NK-92 (cell line): ENCODE measurements around the gene ADPGK.
"Not testable (repeated sequence)": the region's sequence is repeated elsewhere in the genome, so short reads cannot be mapped to it uniquely, and the experiment has no call there.

Source experiments
- DNase-seq: peaks from one replicate; lab custom pipeline; 2025; ENCODE audit not compliant: unreplicated experiment; lab: John Stamatoyannopoulos, UW

ADPGK gene

DNA sequence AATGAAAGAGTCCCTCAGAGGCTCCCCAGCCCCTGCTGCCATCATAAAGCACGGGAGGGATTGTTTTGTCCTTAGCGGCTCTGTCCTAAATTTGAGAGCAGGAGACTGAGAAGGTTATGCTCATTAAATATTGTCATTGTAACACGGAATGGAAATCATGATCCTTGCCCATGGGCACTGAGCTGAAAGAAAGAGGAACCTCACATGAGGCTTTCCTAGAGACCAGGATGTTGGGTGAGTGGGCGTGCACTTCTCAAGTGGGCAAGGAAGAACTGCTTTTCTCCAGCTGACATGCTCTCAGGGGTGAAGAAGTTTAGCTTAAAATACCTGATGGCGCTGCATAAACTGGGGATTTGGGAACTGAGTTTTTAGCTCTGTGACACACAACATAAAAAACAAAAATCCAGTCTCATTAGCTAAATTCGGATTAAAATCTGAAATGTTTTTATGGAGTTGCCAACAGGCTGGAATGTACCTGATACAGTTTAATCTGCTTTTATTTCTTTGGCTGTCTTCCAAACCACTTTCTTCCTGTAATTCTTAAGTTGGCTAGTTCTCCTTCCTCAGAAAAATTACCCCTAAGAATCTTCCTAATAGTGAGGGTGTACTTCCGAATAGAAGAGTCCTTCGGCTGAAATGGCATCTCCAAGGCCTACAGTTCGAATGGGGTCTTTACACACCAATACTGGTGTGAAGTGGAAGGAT is 31.7 kb downstream of the ADPGK start:
- DNase-seq, result no peak

GRCh38 chr15:72749700-72750099 is 33.9 kb downstream of the ADPGK start:
- no peak for DNase-seq

GRCh38 chr15:72740219-72740618 is 43.3 kb downstream of the ADPGK start:
- DNase-seq, result no peak

- no peak for DNase-seq
Measured at GRCh38 chr15:72737723-72738122, 45.8 kb downstream of the ADPGK start.

DNA sequence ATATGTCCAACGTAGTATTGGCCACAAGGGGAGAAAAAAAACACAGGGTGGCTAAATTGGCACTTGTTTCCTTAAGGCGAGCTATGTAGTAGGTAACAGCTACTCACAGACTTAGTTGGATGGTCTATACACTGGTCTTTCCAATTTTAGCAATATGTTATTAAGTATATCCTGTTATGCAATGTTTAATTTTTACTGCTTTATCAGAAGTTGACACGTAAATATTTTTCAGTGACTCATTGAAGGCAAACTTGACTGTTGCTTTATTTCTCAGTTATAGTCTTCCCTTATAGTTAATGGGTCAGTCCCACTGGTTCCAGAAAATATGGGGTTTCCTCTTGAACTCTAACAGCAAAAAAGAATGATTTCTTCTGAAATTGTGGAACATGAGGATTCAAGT is 46.5 kb downstream of the ADPGK start:
- DNase-seq, result no peak

GRCh38 chr15:72735111-72735510 is 48.4 kb downstream of the ADPGK start:
- no peak for DNase-seq

GRCh38 chr15:72733941-72734738 is 49.4 kb downstream of the ADPGK start:
- no peak for DNase-seq

DNA sequence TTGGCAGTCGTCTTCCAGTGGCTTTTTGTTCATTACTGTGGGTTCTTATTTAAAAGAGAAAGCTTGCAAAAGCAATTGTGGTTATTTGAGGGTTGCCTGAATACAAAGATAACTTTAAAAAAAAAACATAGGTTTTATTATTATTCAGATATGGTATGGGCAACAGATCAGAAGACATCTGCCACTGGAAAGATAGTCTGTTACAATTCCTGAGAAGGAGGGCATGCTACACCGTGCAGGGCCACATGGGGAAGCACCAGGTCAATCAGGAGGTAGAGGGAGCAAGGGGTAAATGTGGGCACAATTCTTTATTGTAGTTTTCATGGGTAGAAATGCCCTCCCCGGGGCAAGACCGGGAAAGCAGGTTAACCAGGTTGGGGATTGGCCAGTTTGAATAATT is 51.0 kb downstream of the ADPGK start:
- no peak for DNase-seq

- no peak for DNase-seq
Measured at GRCh38 chr15:72732086-72732485, 51.5 kb downstream of the ADPGK start.

DNA sequence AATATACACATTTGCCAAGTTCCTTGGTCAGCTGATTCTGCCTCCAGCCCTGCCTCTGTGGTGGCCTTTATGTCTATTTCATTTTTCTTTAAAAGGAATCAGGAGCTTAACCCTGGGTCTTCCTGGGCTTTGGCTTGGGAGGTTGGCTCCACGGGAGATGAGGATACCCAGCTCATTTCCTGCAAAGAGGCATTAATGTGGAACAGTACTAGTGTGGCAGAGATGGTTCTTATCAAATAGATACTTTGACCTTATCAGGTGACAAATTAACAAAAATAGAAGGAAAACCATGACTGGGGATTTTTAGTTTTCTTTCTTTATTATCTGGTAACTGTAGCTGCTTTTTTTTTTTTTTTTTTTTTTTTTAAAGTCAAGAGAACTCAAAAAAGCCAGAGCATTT is 54.7 kb downstream of the ADPGK start:
- no peak for DNase-seq

GRCh38 chr15:72728249-72728648 is 55.3 kb downstream of the ADPGK start:
- not testable (repeated sequence) for DNase-seq

DNA sequence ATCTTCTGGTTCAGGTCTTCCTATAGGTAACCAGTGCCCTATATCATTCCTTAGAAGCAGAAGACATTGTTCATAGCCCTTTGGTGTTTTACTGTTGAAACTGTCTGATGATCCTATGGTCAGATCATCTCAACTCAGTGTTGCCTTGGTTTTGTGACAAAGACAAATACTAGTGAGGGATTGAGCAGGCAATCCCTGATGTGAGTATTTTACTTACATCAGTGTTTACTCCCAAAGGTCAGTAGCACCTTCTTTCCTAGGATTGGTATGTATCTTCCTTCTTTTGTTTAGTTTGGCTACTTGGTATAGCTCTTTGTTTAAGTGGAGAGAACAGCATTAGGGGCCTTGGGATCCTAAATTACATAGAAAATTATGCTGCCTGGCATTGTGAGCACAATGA is 56.4 kb downstream of the ADPGK start:
- no peak for DNase-seq

DNA sequence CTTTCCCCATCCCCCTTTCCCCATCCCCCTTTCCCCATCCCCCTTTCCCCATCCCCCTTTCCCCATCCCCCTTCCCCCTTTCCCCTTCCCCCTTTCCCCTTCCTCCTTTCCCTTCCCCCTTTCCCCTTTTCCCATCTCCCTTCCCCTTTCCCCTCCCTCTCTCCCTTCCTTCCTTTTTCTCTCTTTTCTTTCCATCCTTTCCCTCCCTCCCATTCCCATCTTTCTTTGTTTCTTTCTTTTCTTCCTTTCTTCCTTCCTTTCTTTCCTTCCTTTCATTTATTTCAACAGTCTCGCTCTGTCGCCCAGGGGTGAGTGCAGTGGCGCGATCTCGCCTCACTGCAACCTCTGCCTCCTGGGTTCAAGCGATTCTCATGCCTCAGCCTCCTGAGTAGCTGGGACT is 57.7 kb downstream of the ADPGK start:
- DNase-seq, result not testable (repeated sequence)

DNA sequence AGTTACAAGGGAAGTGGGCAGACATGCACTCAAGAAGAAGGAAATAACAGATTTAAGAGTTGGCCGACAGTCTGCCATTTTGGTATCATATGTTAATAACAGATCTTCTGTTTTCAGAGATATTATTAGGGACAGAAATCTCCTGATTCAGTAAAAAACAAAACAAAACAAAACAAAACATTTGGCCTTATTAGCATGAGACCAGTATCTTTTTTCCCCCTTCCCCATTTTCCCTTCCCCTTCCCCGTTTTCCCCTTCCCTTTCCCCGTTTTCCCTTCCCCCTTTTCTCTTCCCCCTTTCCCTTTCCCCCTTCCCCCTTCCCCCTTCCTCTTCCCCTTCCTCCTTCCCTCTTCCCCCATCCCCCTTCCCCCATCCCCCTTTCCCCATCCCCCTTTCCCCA is 58.1 kb downstream of the ADPGK start:
- DNase-seq, result no peak

- DNase-seq, result no peak
Measured at GRCh38 chr15:72724028-72724427, 59.5 kb downstream of the ADPGK start.

DNA sequence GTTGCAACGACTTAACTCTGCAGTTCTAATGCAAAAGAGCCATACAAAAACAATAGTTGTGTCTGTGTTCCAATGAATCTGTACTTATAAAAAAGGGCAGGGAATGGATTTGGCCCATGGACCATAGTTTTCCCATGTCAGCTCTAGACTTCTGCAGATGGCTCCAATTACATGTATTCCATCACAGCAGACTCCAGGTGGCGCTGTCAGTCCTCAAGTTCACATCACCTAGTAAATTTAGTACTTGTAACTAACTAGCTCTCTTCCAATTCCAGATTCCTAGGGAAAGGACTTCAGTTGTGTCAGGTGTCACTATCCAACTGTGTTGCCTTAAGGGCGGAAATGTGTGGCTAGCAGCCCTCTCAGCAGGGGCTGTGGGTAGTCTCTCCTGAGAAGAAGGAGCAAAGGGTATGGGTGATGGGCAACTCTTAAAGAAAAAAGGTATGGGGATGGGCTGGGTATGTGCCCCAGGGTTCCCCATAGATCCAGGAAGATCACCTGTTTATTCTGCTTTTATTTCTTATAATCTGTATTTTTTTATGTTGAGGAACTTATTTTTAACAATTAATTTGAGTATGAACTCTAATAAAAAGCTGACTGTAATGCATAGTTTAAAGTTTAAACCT is 61.4 kb downstream of the ADPGK start:
- no peak for DNase-seq

- not testable (repeated sequence) for DNase-seq
Measured at GRCh38 chr15:72708551-72709303, 74.8 kb downstream of the ADPGK start.

DNA sequence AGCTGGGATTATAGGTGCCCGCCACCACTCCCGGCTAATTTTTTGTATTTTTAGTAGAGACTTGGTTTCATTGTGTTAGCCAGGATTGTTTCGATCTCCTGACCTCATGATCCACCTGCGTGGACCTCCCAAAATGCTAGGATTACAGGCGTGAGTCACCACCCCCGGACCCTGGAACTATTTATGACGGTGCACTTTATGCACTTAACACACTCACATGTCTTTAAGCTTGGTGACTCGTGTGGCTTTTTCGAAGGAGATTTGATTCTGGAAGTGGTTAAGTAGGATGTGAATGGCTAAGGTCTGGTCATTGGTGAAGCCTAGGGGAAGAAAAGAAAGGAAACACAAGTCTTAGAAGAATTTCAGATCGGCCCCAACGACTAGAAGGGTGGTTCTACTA is 77.3 kb downstream of the ADPGK start:
- DNase-seq, result no peak
